HG02852 (cell line): ENCODE data around the gene GDPD5.

Experiments used
- ATAC-seq: cut with Tn5 transposase; IDR thresholded peaks from one replicate; pipeline ENCODE4 v1.9.1; 2021; ENCODE audit warnings: mild to moderate bottlenecking, moderate library complexity; ENCODE audit not compliant: unreplicated experiment

GDPD5 gene

DNA sequence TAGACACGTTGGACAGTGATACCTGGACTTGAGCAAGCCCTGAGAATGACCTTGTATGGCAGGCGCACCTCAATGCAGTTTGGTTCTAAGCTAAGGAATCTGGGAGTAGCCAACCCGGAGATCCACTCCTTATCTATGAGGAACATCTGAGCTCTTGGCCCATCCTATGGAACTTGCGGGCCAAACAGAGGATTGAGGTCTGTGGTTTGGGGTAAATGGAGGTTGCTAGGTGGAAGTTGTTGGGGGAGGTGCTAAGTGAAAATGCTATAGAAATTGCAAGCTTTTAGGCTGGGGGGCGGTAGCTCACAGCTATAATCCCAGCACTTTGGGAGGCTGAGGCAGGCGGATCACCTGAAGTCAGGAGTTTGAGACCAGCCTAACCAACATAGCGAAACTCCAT, 8.9 kb downstream of the GDPD5 start:
- ATAC-seq = no peak

DNA sequence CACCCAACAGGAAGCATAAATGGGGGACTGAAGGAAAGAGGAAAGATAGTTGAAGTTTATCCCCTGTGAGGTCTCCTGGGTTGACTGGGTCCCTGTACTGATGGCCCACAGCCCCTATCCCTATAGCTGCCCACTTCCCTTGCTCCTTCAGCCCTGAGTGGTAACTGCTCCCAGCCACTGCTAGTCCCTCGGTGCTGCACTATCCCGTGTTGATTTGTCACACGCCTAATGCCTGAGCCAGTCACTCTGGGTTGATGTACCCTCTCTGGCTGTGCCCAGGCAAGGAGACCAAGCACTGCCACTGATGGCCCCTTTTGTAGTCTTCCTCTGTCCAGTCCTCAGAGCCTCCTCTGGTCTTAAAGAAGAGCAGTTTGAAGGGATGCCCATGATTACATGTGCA, 9.6 kb downstream of the GDPD5 start:
- no peak for ATAC-seq

GRCh38 chr11:75514596-75514995, 11.1 kb downstream of the GDPD5 start:
- no peak for ATAC-seq

DNA sequence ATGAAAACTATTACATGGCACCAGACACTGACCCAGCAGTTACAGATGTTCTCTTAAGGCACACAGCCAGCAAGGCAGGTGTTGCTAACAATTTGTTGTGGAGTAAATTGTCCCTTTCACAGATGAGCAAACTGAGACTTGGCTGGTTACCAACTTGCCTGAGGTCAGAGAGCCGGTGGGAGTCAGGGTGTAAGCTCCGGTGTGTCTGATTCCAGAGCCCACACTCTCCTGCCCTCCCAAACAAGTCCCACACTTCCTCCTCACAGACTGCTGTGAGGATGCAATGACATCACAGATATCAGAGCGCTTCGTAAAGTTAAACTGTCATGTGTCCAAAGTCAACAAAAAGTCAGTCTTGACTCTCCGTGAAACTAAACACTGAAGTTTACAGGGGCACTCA, 12.5 kb downstream of the GDPD5 start:
- no peak for ATAC-seq

GRCh38 chr11:75510723-75511019, 15.1 kb downstream of the GDPD5 start:
- no peak for ATAC-seq

DNA sequence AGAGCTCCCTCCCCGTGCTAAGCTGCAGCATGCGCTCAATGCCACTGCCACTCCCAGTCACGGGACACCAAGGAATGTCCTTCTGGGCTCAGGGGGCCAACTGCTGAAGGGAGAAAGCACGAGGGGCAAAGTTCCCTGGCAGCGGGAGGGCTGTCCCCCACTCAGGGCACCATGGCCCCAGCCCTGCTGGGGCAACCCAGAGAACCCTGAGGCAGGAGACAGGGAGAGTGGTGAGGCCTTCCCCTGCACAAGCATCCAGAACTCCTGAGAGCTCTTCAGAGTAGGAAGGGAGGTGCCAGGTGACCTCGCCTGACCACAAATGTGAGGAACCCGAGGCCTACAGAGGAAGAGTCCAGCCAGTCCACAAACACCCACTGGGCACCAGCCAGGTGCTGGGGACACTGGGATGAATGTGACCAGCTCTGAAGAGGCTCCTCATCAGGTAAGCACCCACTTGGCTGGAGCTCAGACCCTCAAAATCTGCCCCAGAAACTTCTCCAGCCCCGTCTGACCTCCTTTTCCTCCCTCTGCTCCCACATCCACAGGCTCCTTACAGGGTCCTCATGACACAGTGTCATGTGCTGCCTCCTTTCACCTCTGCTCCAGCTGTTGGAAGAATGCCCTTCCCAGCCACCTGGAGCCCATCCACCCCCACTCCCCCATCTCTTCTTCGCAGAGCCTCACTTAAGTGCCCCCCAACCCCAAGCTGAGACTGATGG, 15.6 kb downstream of the GDPD5 start:
- ATAC-seq = no peak

GRCh38 chr11:75509020-75509720, 16.6 kb downstream of the GDPD5 start:
- ATAC-seq = no peak

DNA sequence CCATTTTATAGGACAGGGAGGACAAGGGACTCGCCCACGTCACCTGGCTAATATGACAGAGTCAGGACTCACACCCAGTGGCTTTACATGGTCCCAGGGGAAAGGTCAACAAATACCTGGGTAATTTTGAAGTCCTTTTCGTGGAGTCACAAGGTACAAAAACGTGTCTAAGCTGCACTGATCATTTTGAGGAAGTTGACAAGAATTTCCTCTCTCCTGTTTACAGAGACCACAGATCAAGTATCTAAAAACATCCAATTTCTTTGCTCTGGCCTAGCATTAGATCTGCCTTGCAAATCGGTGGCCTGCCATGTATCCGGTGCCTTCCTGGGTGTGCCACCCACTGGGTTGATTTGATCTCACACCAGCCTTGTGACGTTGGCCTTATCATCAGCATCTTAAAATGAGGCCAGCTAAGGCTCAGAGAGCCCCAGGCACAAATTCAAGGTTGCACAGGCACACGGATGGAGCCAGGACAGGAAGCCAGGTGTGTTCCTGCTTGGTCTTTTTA, 17.6 kb downstream of the GDPD5 start:
- no peak for ATAC-seq

- no peak for ATAC-seq
Measured at GRCh38 chr11:75507571-75507970, 18.2 kb downstream of the GDPD5 start.

DNA sequence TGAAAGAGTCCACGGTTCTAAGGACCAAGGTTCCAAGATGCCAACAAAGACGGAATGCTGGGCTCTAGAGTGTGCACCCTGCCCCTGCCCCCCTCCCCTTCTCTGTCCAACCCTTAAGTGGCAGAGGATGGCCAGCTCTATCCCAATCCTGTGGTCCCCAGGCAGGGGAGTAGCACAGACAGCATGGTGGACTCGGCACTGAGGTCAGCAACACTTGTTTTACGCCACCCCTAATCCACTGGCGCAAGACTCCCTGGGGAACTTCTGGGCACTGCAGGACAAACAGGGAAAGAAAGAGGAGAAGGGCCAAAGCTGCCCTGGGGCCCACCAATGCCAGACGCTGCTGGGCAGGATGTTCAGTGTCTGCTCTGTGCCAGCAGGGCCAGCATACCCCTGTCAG, 18.9 kb downstream of the GDPD5 start:
- no peak for ATAC-seq

DNA sequence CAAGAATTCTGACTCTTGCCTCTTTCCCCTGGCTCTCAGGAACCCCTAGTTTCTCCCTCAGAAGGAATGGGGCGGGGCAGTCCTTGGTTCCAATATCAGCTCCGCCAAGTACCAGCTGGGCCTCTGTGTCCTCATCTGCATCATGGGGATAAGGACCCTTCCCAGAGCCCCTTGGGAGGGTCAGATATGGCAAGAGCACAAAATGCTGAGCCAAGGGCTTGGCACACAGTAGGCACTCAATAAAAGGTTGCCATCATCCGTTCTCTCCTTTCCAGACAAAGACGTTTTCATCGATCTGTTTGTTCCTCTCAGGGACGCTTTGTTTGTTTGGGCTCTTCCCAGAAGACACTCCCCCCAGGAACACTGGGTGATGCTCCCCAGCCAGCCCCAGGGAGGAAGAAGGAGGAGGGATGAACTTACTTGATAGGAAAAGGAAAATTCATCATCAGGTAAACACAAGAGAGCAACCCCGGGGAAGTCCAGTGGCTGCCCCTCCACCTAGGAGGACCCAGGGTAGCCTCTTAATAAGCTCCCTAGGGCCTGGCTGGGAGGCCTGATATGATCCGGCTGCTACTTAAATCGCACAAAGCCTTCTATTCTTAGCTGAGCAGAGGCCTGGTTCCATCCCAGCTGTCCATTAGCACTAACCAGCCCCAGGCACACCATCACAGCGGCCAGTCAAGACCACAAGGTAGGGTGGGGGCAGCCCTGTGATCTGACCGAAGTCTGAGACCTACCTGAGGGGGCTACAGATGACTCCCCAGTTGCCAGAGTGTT, 19.6 kb downstream of the GDPD5 start:
- ATAC-seq = no peak

DNA sequence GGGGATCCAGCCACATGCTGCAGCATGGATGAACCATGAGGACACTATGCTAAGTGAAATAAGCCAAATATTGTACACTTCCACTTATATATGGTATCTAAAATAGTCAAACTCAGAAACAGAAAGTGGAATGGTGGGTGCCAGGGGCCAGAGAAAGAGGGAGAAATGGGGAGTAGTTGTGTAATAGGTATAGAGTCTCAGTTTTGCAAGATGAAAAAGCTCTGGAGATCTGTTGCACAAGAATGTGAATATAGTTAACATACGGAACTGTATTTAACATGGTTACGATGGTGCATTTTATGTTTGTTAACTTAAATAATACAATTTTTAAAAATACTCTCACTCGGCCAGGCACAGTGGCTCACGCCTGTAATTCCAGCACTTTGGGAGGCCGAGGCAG, 21.2 kb downstream of the GDPD5 start:
- ATAC-seq = no peak

GRCh38 chr11:75503531-75504099, 22.1 kb downstream of the GDPD5 start:
- peak; percentile 83 for ATAC-seq

- no peak for ATAC-seq
Measured at GRCh38 chr11:75502138-75502537, 23.6 kb downstream of the GDPD5 start.

GRCh38 chr11:75500742-75501141, 25.0 kb downstream of the GDPD5 start:
- no peak for ATAC-seq

DNA sequence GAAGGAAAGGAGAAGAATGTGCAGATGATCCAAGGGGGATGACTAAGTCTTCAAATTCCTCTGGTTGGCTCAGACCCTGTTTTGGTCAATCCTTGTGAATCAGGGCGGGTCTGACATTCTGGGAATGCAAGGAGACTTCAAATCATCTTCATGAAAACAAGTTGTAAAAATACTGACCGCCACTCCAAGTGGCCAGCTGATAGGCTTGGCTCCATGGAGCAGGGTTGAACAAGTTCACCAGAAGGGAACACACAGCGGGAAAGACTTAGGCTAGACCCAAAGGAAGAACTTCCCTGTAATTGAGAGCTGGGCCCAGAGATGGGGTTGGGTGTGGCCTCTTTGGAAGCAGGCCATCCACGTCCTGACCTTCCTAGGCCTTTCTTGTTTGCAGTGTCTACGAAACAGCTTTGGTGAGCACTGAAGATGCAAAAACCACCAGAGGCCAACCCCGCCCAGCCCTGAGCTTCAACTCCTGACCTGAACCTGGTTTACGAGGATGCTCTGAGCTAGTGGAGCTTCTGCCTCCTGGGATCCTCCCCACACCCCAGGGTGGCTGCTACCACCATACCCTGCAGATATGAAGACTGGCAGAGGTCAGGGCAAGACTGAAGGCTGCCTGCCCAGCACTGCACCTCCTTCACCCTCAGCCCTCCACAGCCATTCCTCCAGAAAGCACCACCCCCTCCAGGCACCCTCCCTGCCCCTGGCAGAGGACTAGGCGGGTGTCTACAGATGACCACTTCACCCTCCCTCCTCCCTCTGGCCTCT, 26.1 kb downstream of the GDPD5 start:
- ATAC-seq = no peak

DNA sequence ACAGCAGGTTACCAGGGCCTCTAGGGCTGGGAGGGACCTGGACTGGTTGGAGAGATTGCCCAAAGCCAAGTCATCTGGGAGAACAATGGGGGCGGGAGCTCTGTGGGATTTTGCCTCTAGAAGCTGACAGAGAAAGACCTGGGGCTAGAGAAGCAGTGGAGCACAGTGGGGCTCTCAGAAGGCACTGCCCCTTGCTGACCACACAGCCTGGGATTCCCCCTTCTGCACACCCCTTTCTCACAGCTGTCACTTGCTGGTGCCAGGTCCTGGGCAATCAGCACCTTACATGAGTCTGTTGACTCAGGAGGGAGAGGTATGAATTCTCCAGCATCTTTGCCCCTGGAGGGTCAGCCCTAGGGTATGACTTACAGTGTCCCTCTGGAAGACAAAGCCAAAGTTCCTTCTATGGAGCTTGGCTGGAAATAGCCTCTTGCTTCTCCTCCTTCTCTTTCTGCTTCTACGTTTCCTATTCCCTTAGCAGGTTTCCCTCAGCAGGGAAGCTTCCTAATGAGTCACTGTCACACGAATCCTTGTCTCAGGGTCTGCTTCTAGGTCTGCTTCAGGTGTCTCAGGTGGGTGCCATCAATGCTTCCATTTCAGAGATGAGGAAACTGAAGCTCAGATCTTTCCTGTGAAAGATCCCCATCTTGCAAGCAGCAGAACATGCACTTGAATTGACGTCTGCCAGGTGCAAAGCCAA, 27.0 kb downstream of the GDPD5 start:
- no peak for ATAC-seq

GRCh38 chr11:75497788-75498409, 27.8 kb downstream of the GDPD5 start:
- ATAC-seq = no peak

GRCh38 chr11:75496305-75496752, 29.4 kb downstream of the GDPD5 start:
- no peak for ATAC-seq
